SH-SY5Y (cell line): ENCODE data around the gene NR3C2.

Source experiments
- GATA2 ChIP-seq: IDR thresholded peaks from 2 replicates; pipeline ENCODE4 v1.6.1; 2011; ENCODE audit warnings: mild to moderate bottlenecking, low read depth, low read length
- GATA3 ChIP-seq: IDR thresholded peaks from 2 replicates; pipeline ENCODE4 v1.6.1; 2011; ENCODE audit warnings: low read depth, mild to moderate bottlenecking, low read length, moderate library complexity

NR3C2 gene

DNA sequence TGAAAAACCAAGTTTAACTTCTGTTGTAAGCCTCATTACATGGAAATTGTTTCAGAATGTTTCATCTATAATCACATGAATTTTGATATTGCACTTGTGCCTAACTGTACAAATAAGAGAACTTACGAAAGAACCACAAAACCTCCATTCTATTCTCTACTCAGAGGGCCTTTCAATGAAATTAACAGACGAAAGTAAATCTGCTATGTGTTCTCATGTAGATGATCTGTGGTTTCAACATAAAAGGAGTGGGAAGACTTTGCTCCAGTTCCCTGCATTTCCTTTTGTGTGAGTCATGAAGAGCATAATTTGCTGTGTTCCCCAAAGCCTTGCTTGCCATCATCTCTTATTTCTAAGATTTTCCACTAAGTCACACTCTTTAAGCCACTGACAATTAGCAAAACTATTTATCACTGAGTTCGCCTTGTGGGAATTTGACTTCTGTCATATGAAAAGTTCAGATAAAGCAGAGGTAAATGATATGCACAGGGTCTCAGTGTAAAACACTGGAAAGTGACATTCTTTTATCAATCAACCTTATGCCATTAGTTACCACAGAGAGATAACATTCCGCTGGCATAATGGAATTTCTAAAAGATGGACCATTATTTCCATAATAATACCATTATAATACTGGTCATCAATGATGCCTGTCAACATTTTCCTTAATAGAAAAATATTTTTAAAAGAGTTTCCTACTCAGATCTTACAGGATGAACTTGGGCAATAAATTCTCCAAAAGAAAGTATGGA is 329.8 kb downstream of the NR3C2 start:
- no peak for TF ChIP-seq GATA3
- TF ChIP-seq GATA2, result no peak

DNA sequence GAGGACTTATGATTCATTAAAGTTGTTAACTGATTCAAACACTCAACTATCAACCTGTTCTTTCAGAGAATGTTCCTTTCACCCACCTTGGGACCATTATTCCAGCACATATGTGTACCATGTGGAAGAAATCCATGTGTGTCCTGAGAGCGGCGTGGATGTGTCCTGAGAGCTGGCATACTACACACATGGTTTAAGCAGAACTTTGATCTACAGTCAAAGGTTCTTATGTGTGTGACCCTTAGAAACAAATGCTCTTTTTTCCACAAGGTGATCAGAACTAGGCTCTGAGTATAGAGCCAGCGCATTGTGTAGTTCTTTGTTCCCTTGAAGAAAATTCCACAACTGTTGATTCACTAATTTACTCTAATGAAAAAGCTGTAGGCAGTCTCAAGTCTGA is 332.0 kb downstream of the NR3C2 start:
- TF ChIP-seq GATA3 (no peak), GATA2 (no peak)

DNA sequence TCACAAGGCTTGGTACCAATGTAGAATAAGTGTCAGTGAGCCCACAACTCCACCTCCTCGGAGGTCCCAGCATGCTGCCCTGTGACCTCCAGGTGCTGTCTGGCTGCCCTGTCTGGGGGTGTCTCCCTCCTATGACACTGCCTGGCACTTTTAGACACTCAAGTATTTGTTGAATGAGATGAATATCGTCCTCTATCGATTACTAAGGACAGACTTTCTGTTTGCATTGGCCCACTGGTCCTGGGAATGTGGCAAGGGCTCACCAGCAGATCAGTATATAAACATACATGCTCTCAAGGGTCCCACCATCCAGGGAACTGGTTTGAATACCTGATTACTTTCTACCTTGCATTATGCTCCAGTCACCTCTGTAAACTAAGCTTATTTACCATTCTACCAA is 333.0 kb downstream of the NR3C2 start:
- no peak for TF ChIP-seq GATA2
- no peak for TF ChIP-seq GATA3

DNA sequence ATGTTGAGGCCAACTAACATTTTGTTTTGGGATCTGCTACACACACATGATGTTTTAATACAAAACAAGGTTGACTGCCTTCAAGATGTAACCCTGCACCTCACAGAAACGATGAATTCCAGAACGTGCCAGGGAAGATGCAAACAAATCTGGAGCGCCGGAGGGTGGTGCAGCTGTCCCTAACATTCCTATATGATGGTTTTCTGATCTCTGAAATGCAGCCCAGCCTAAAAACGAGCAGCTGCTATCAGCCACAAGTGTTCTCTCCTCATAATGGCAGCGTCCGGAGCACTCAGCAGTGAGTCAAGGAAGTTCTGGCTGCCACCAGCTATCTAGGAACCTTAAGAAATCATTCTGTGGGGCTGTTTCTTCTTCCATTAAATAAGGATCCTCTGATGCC is 333.4 kb downstream of the NR3C2 start:
- TF ChIP-seq GATA3 (no peak), GATA2 (no peak)

DNA sequence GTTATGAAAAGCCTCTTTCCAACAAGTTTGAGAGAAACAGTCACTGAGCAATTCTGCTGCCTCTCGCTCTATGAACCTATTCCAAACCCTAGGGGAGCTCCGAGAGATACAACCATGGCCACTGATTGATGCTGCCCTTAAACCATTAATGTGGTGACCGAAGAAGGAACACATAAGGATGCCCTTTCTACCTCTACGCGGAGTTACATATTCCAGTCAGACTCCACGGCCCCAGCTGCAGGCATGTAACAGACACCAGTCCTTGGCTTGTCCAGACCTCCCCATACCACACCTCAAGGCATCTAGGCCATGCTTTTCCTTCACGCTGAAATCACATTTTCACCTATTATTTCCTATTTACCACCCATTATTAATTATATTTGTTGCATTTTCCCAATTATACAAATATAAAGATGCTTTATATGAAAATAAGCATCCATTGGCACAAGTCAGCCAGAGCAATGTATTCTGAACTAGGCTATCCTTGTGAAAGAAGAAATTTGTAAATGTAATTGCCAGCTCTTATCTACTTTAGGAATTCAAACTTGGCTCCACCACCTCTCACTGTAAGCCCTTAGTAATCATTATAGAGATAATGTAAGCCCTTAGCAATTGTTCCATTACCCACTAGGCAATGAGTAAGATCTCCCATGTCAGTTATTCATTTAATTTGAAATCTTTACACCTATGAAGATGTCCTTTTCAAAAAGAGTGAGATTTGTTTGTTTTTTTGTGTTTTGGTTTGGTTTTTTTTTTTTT is 338.4 kb downstream of the NR3C2 start:
- TF ChIP-seq GATA3 (no peak), GATA2 (no peak)

DNA sequence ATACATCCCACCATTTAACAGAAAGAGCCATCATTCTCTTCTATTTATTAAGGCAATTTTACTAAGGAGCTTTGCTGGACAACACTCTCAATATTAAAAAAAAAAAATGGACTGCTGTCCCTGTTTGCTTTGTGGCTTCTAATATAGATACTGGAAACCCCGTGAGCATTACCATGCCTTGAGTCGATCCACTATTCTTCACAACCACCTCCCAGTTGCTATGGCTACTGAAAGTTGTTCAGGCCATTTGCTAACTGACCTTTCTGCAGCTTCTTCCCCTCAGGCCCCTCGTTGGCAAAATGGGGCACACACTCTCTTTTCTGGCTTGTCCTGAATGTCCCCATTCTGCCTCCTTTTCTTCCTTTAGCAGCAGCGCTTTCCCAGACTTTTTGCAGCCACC is 340.4 kb downstream of the NR3C2 start:
- TF ChIP-seq GATA3 (no peak), GATA2 (no peak)

DNA sequence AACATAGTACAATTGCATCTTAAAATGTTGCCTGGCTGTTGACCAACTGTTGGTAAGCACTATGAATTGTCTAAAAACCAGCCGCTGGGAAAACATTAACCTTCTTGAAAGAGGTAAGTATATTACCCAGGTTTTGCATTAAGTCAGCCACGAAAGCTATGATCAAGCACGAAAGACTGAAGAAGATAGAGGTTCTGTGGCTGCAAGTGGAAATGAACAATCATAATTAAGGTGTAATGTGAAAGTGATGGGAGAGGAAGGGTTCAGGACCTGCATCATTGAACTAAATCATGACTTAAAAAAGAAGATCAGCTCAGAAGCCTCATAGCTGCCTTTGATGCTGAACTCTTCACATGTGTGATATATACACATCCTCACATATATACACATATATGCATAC is 341.0 kb downstream of the NR3C2 start:
- TF ChIP-seq GATA3 (no peak), GATA2 (no peak)

DNA sequence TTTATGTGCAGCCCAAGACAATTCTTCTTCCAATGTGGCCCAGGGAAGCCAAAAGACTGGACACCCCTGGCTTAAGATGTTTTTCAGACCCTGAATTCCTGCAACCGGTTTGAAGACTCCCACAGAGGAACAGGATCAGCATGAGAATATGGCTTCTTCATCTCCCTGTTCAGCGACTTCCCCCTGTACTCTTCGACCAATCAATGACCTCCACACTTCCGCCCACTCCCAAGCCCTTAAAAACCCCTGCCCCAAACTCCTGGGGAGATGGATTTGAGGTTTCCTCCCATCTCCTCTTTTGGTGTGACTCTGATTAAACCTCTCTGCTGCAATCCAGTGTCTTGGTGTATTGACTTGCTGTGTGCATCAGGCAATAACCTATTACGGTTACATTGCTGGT is 344.4 kb downstream of the NR3C2 start:
- TF ChIP-seq GATA3 (no peak), GATA2 (no peak)

DNA sequence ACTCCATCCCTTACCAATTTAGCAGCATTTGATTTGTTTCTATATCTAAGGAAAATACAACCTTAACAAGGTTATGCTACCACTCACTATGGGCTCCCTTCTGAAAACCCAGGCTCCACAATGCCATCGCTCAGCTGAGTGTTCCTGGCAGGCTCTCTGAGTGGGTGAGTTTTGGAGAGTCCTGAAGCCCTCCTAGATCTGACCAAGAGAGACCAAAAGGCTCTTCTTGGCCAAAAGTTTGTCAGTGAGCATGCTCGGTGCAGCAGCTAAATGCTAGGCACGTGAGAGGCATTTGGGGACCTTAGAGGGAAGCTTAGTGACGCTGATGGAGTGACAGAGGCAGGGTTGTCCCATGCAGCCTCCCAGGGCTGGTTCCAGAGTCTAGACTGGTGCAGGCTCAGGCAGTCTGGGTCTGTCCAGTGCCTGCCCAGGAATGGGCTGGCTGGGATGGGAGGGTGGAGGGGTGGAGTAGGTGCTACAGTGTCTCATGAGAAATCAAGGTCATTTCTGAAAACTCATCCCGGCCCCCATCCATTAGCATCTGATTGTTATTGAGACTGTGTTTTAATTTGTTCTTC is 346.8 kb downstream of the NR3C2 start:
- TF ChIP-seq GATA3 (no peak), GATA2 (no peak)

DNA sequence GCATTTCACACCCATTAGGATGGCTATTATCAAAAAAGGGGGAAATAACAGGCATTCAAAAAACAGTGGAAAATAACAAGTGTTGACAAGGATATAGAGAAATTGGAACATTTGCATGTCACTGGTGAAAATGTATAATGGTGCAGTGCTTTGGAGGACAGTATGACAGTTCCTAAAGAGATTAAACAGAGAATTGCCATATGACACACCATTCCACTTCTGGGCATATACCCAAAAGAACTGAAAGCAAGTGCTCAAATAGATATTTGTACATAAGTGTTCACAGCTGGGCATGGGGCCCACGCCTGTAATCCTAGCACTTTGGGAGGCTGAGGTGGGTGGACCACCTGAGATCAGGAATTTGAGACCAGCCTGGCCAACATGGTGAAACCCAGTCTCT is 348.1 kb downstream of the NR3C2 start:
- TF ChIP-seq GATA3 (no peak), GATA2 (no peak)

DNA sequence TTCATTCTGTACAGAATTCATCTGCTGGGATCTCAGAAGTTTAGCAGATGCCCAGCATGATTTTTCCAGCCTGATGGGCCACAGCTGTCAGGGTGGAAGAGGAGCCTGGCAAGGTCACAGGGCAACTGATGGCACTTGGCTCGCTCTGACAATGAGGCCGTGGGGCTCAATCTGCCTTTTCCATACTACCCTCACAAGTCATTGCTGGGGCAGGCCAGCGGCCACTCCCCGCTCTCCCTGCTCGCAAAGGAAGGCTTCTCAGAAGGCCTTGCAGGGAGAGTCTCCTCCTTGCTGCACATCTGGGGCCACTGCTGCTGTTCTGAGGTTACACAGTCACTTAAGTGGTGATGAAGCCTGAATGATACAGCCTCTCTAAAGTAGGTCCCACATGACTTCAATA is 349.1 kb downstream of the NR3C2 start:
- no peak for TF ChIP-seq GATA3
- no peak for TF ChIP-seq GATA2

DNA sequence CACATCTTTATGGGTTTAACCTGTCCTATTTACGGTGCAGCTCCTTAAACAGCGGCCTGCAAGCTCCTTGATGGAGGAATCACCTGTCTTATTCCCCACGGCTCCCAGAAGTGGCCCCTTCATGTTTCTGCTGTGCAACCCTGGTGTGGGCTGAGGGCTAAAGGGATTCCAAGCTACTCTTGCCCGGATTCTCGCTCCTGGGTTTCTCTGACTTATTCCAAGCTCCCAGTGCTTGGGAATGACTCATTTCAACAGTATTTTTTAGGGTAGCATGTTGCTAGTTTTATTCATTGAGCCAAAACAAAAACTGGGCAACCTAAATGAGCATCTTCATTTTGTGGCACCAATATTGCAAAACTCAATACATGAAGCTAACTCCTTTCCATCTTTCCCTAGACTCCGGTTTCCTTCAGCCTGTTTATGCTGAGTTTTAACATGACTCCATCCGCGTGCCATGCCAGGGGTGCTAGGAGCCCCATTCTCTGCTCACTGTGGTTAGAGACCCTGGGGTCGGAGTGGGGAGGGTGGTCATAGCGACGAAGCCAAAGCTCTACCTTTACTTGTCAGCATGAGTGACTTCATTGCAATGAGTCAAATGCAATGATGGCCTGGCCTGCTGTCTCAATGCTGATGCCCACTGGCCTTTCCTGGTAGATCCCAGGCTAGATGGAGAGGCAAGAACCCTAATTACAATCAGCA is 349.7 kb downstream of the NR3C2 start:
- no peak for TF ChIP-seq GATA3
- no peak for TF ChIP-seq GATA2

DNA sequence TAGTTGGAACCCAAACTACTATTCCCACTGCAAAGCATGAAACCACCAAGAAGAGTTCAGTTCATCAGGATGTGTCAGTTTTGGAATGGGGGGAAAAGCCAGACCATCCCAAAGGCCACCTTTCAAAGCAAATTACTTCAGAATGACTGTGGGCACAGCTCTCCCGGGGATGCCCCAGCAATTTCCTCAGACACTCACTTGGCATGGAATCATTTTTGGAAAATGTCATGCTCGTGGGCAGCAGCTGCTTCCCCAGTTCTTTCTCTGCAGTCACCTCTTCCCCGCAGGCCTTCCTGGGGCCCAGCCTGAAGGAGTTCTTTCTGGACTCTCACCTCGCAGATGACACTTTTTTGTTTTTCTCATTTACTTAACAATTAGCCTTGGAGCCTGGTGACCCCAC is 350.3 kb downstream of the NR3C2 start:
- TF ChIP-seq GATA2 (no peak), GATA3 (no peak)

DNA sequence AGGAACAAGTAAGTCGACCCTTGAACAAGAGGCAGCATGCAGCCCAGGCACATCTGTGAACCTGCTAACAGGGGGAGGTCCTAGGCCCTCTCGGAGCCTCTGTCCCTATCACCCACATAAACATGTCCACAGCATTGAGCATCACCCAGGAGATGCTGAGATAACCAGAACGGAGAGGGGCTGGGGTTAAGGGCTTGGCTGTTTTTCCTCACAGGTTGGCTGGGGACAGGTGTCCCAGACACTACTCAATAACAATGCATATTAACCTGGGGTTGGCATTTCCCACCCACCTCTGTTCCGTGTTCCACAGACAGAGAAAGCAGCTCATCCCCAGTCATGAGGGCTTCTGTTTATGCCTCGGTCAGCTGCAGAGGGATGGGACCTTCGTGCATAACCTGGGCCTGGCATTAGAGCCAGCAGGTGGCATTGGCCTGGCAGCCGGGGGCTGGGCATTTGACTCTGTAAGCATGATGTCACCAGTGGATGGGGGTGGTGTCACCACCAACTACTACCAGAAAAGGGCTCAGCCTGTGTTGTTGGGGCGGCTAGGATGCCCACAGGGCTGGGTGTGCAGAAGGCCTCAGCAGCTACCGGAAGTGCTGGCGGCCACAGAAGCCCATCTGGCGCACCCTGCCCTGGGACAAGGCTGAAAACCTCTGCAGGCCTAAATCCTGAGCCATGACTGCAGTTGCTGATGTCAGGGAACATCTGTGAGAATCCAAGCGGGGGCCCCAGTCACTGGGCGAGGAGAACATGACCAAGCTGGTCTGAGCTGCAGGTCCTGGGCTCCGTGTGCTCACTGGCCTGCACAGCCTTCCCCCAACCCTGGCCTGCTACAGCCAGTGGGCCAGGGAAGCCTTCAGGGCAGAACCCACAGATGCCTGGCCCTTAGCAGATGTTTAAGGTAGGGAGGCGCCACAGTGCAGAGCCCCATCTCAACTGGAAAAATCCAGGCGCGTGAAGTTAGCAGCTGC is 351.4 kb downstream of the NR3C2 start:
- no peak for TF ChIP-seq GATA3
- TF ChIP-seq GATA2, result no peak

DNA sequence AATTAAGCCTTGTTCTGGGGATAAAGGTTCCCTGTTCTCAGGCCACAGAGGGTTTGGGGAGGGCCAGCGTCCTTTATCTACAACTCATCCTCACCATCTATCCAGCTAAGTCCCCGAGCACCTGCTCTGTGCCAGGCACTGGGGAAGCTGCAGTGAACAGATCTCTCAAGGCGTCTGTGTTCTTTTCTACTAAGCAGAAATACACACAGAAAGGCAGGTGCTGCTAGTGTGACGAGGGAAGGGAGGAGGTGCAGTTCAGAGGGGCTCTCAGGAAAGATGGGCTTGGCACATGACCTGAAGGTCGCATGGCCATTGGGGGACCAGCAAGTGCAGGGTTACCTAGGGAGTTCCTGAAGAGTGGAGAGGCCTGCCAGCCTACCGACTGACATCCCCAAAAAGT is 352.2 kb downstream of the NR3C2 start:
- TF ChIP-seq GATA3 (no peak), GATA2 (no peak)

DNA sequence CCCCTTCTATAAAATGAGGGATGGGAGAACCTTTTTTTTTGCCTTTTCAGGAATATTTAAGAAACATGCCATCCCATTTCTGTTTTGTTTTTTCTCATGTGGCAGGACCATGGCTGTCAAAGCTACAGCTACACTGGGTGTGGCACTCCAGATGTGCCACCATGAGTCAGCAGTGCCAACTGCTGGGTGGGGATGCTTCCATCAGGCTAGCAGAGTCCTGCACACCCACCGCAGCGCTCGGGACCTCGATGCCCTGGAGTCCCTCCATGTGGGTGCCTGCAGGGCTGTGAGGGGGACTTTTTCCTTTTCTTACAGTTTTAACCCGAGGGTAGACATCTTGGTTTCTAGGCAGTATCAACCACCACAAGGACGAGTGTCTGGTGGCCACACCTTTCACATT is 352.6 kb downstream of the NR3C2 start:
- TF ChIP-seq GATA3 (no peak), GATA2 (no peak)
